ENCODE measurements around the gene NFIX.

The NFIX gene

DNA sequence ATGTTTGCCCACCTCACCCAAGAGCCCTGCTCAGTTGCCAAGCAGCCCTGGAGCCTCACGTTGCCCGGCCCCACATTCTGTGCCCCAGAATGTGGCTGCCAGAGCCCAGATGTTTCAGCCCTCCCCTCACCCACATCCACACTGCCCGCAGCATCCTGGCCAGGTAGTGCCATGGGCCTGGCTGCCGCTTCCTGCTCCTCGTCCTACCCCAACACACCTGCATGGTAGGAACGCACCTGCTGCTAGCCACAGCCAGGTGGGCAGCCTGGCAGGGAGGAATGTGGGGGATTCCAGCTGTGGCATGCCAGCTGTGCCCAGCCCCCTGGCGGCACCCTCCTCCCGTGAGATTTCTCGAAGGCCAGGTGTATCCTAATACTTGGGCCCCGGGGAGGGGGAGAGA lies 7.5 kb upstream of the NFIX start:
- DNase-seq (ENCODE audit: low spot score) = no peak

GRCh38 chr19:12990431-12990830 lies 4.8 kb upstream of the NFIX start:
- no peak for DNase-seq (ENCODE audit: low spot score)

DNA sequence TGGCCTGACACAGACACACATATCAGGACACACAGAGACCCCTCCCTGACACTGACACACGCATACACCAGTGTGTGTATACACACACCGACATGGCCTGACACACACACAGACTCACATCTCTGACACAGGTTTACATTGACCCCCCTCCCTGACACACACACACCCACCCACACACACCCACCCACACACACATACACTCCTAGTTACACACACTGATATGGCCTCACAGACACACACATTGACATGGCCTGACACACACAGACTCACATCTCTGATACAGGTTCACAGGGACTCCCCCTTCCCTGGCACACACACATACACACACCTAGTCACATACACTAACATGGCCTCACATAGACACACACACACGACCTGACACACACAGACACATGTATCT lies 4.4 kb upstream of the NFIX start:
- no peak for DNase-seq (ENCODE audit: low spot score)

- no peak for DNase-seq (ENCODE audit: low spot score)
Observed at GRCh38 chr19:12991296-12991695, 4.0 kb upstream of the NFIX start.

GRCh38 chr19:12992729-12993128 lies 2.5 kb upstream of the NFIX start:
- no peak for DNase-seq (ENCODE audit: low spot score)

DNA sequence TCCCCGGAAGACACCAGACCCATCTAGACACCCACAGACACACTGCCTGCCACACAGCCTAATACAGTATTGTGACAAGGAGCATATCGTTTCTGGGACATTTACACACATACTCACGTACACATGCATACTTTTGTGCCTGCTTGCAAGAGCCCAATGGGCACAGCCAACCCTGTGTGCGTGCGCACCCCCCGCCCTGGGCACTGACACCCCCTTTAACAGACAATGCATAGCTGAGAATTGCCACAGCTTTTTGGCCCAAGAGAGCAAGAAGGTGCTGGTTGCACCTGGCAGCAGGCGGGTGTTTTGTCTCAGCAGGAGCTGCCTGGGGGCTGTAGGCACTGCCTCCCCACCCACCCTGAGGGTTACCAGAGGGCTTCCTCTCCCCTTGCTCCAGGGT lies 1.7 kb upstream of the NFIX start:
- DNase-seq (ENCODE audit: low spot score) = no peak

DNA sequence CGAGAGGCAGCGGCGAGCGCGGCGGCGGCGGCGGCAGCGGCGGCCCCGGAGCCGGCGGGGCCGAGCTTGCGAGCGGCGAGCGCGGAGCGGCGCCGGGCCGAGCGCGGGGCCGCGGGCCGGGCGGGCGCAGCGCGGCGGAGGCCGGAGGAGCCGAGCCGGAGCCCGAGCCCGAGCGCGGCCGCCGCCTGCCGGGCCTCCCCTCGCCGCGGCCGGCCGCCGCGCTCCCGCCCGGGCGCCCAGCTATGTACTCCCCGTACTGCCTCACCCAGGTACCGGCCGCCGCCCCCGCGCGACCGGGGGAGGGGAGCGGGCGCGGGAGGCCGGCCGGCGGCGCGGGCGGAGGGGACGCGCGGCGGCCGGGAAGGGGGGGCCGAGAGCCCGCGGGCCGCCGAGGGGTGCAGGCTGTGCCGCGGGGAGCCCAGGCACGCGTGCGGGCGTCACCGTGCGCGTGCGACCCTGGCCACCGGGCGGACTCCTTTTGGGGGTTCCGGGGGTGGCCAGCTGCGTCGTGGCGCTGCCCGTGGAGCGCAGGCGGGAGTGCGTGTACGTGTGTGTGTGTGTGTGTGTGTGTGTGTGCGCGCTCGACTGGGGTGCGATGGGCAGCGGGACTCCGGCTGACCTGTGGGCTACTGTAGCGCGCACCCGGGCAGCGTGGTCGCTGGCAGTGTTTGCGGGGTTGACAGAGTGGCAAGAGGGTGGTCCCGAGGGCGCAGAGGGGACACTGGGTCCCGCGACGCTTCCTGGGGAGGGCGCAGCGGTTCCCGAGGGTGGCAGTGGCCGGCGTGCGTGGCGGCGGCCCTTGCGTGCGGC lies 526 bp downstream of the NFIX start:
- peak; percentile 69 for DNase-seq (ENCODE audit: low spot score)

GRCh38 chr19:12996406-12997094 lies 1.3 kb downstream of the NFIX start:
- no peak for DNase-seq (ENCODE audit: low spot score)

DNA sequence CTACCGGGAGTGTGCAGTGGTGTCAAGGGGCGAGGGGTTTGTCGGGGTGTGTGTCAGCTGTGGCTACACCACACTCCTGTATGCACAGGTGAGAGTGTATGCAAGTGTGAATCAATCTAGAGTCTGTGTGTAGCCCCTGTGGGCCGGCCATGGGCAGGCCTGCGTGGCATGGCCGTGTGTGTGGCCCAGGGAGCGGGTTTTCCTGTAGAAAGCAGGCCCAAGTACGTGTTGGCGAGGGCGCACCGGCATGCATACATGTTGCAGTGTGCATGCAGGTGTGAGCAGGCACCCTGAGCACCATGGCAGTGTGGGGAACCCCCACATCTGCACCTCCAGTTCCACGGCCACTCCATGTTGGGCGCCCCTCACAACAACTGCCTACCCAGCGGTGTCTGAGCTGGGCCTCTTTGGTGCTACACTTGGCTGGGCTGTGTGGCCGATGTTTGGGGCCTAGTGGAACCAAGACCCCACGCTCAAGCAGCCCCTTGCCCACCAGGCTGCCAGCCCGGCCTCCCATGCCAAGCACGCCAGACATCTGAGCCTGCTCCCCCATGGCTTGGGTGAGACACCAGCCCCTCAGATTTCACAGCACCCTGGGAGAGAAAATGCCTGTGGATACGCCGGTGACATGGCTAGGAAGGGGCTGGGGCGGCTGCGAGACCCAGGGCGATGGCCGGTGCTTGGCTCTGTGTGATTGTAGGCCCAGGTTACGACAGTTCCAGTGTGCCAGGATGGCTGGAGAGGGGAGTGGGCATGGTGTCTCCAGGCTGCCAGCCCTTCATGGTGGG lies 2.1 kb downstream of the NFIX start:
- DNase-seq (ENCODE audit: low spot score) = no peak

DNA sequence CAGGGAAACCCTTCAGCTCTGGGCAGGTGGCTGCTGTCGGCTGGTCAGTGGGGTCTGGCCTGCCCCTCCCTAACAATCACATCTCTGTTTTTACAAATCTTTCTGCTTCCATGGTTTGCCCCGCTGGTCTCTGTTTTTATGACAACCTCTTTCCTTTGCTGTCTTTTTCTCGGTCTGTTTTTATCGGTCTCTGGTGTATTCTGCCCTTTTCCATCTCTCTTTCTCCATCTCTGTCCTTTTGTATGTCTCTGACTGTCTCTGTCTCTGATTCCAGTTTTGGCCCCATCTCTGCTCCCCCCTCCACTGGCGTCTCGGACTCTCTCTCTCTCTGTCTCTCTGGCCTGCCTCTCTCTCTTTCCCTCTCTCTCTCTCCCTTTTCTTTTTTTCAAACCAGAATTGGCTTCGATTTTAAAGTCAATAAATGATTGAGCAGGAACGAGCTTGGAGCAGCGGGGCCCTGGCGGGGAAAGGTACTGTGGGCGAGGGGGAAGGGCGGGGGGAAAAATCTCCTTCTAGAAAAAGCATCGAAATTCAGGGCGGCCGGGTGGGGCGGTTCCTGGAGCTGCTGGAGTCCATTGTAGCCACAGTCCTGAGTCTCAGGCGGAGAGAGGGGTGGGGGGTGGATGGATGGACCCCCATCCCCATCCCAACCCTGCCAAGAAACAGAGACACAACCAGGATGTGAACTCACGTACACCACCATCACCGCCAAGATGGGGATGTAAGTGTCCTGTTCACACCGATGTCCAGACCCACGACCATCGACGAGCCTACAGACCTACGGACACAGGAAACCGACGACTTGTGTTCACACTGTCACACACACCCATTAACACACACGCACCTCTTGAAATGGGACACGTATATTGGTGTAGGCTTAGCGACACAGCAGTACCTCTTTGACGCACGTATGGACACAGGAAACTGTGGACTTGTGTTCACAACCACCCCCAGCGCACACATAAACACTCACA lies 3.0 kb downstream of the NFIX start:
- no peak for DNase-seq (ENCODE audit: low spot score)

DNA sequence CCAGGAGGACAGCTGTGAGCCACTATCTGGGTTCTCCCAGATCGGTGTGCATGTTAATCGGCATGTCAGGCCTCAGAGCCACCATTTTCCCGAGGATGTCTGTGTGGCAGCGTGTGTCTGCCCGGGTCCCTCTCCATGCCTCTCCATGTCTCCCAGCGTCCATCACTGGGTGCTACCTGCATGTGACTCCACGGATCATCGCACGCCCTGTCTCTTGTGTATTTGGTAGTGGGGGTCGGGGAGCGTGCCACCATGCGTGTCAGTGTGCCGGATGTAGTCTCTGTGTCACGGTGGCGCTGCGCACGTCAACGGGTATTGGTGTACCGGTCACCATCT lies 5.9 kb downstream of the NFIX start:
- no peak for DNase-seq (ENCODE audit: low spot score)

- no peak for DNase-seq (ENCODE audit: low spot score)
Observed at GRCh38 chr19:13001502-13002165, 6.4 kb downstream of the NFIX start.

- DNase-seq (ENCODE audit: low spot score) = no peak
Observed at GRCh38 chr19:13002166-13002898, 7.1 kb downstream of the NFIX start.

DNA sequence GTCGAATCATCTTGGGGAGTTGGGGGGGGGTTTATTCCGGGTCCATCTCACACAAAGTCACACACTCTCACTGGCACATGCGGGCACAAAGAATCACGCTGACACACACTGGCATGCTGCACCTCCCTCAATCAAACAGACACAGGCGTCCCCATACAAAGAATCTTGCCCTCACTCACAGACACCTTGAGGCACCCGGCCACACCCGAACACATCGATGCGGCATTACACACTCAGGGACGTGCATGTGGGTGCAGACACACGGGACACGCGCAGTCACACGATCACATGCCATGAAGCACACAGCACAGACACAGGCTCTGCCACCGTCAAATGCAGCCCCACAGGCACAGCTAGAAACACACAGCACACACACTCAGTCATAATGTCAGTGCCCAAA lies 7.8 kb downstream of the NFIX start:
- no peak for DNase-seq (ENCODE audit: low spot score)

- no peak for DNase-seq (ENCODE audit: low spot score)
Observed at GRCh38 chr19:13004273-13004672, 9.0 kb downstream of the NFIX start.

DNA sequence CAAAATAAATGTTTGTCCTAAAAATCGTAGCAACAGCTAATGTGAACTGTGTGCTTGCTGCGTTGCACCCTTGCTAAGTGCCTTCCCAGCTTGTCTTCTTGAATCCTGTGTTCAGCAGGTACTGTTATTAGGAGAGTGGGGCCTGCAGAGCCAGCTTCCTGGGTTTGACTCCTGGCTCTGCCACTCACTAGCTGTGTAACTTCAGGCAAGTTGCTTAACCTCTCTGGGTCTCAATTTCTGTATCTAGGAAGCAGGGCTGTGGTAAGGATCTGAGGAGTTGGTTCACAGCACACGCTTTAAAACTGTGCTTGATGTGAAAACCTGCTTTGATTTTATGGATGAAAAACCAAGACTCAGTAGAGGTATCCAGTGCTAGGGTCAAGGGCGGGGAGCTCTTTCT lies 10.0 kb downstream of the NFIX start:
- no peak for DNase-seq (ENCODE audit: low spot score)

- DNase-seq (ENCODE audit: low spot score) = no peak
Observed at GRCh38 chr19:13005861-13006370, 10.6 kb downstream of the NFIX start.

DNA sequence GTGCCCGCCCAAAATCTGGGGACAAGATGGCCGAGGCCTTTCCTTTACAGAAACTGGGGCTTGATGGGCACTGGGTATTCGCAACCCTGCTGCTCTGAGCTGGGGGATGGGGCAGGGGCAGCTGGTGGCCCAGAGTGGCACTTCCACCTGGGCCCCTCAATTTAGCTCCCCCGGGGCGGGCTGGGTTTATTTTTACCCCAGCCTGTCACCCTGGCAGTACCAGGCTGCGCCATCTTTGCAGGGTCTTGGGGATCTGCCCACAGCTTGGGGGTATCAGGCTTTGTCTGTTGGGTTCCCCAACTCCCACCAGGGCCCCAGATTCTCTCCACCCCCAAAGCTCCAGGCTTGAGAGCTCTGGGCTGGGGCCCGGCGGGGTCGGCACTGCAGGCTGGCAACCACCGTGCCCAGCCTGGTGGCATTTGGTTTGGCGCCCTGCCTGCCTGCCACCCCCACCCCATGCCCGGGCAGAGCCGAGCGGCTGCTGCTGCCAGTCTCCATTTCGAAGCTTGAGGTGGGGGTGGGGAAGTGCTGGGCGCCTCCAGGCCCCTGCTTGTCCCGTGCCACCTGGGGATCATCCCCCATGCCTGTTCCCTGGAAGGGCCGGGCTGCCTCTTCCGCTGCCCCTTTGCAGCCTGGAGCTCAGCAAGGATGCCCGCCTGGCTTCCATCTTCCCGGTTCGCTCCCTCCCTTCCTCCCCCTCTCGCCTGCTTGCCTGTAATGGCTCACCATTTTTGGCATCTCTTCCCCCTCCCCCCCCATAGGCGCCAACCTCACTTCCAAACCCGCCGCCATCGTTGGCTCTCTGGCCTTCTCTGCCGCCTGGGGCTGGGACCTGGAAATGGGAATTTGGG lies 11.4 kb downstream of the NFIX start:
- no peak for DNase-seq (ENCODE audit: low spot score)

- DNase-seq (ENCODE audit: low spot score) = no peak
Observed at GRCh38 chr19:13007292-13008045, 12.2 kb downstream of the NFIX start.
